ENCODE data around the gene TPPP3. TPM values are rescaled to one million over a fixed set of nuclear protein-coding genes. Genes with fewer than 3 reads are reported as not detected.

The TPPP3 gene
- 0.28 and 0.77 TPM in 2 replicates for total RNA-seq

GRCh38 chr16:67393111-67393787 lies at the start of gene TPPP3:
TSS of gene TPPP3 (minus strand) at chr16:67393498. CDS start at chr16:67391111, 2,387 bp downstream.

DNA sequence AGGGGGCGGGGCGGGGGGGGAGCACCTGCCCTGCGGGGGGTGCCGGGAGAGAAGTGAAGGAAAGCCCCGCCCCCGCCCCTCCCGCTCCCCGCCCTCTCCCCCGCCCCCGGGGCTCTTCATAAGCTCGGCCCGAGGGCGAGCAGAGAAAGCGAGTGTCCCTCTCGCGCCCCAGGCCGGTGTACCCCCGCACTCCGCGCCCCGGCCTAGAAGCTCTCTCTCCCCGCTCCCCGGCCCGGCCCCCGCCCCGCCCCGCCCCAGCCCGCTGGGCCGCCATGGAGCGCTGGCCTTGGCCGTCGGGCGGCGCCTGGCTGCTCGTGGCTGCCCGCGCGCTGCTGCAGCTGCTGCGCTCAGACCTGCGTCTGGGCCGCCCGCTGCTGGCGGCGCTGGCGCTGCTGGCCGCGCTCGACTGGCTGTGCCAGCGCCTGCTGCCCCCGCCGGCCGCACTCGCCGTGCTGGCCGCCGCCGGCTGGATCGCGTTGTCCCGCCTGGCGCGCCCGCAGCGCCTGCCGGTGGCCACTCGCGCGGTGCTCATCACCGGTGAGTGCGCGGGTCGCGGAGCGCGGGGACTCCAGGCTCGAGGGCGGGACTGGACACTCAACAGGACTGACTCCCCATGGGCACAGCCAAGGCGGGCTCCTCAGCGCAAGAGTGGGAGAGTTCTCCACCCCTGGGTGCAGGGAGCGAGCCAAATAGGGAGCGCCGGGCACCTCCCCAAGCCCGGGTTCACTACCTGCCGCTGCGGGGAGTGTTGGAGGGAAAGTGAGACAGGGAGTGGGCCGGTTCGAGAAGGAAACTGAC lies 37.9 kb upstream of the TPPP3 start, which contains the start of gene HSD11B2:
Gene HSD11B2 (plus strand): TSS at position 145 of the 798 bp plus-strand sequence. CDS start 128 bp downstream, at position 273.

DNA sequence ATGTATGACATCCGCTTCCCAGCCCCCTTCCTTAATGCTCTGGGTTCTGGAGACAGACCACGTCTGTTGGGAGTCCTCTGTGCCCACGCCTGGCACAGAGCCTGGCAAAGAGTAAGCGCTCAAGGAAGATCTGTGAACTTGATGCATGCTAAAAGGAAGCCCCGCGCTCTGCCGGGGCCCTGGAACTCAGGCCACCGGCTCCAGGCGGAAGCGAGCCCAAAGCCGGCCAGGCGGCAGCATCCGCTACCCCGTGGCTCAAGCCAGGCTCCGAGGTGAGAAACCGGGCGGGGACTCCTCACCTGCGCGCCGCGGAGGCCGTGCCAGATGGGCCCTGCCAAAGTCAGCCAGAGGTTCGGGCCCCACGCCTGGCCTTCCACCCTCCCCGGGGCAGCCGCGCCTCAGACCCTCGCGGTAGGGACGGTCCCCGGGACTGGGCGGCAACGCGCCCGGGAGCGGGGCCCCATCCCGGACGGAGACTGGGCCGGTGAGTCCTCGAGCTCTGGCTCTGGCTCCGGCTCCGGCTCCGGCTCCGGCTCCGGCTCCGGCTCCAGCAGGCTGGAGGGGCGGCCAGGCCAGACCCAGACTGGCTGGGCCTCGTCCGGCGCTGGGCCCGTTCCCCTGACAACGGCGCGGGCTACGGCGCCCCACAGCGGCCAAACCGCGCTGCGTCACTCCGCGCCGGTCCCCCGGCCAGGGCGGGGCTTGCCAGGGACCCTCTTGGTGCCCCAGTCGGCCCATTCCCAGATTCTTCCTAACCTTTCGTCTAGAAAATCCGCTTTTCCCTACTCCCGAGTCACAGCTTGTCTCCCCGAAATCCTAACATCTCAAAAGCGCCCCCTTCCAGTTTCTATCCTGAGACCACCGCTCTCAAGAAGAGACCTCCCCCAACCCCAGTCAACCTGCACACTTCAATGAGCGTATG lies 22.8 kb upstream of the TPPP3 start, which contains the start of gene ZDHHC1:
Gene ZDHHC1 (minus strand): TSS at position 606 of the 922 bp plus-strand sequence. CDS start 8,702 bp downstream, outside the sequence.

Other genes with a start within 250 kb of the TPPP3 start
- gene B3GNT9, start 242.5 kb downstream of the TPPP3 start, total RNA-seq: 27.4 and 42.3 TPM in 2 replicates
- 15.7 and 22.8 TPM in 2 replicates for gene TRADD, start 233.6 kb downstream of the TPPP3 start, total RNA-seq
- 5.9 and 12.4 TPM in 2 replicates for gene FBXL8, start 233.5 kb downstream of the TPPP3 start, total RNA-seq
- 0.58 and 12.1 TPM in 2 replicates for gene HSF4, start 228.8 kb downstream of the TPPP3 start, total RNA-seq
- gene NOL3, start 223.0 kb downstream of the TPPP3 start, total RNA-seq: 11.1 and 20.6 TPM in 2 replicates
- gene MATCAP1, start 209.5 kb downstream of the TPPP3 start, total RNA-seq: 10.7 and 17.3 TPM in 2 replicates
- under 0.01 and 0.56 TPM in 2 replicates for gene EXOC3L1, start 203.4 kb downstream of the TPPP3 start, total RNA-seq
- 37.8 and 66.9 TPM in 2 replicates for gene E2F4, start 201.3 kb downstream of the TPPP3 start, total RNA-seq
- 0.28 and 0.38 TPM in 2 replicates for gene ELMO3, start 194.4 kb downstream of the TPPP3 start, total RNA-seq
- gene TMEM208, start 166.4 kb downstream of the TPPP3 start, total RNA-seq: 40.6 and 70.5 TPM in 2 replicates
- gene FHOD1, start 146.0 kb downstream of the TPPP3 start, total RNA-seq: 11.8 and 26.1 TPM in 2 replicates
- 1.2 and 2.3 TPM in 2 replicates for gene SLC9A5, start 144.5 kb downstream of the TPPP3 start, total RNA-seq
- gene PLEKHG4, start 114.0 kb downstream of the TPPP3 start, total RNA-seq: 5.6 and 10.2 TPM in 2 replicates
- under 0.01 TPM in 1 of 2 replicates, not detected in the other for gene KCTD19, start 66.8 kb downstream of the TPPP3 start, total RNA-seq
- gene LRRC36, start 66.7 kb downstream of the TPPP3 start, total RNA-seq: 0.28 TPM in 1 of 2 replicates, not detected in the other
- gene ZDHHC1, start 23.0 kb upstream of the TPPP3 start, total RNA-seq: 1.7 and 5.4 TPM in 2 replicates
- not detected in 2 replicates for gene HSD11B2, start 37.6 kb upstream of the TPPP3 start, total RNA-seq
- gene ATP6V0D1, start 87.7 kb upstream of the TPPP3 start, total RNA-seq: 115 and 124 TPM in 2 replicates
- not detected in 2 replicates for gene AGRP, start 90.0 kb upstream of the TPPP3 start, total RNA-seq
- gene RIPOR1, start 135.3 kb upstream of the TPPP3 start, total RNA-seq: 21.5 and 28.8 TPM in 2 replicates
- 16.3 and 33.7 TPM in 2 replicates for gene CTCF, start 169.0 kb upstream of the TPPP3 start, total RNA-seq